Stimulated activated CD4-positive, alpha-beta T cell treated with anti-CD3 and anti-CD28 coated beads, Interleukin-4, amount 100 ng/mL, for 4 hours (primary cell): ENCODE data around the gene TTC24.
"Not testable (repeated sequence)": the region's sequence is repeated elsewhere in the genome, so short reads cannot be mapped to it uniquely, and the experiment has no call there.

Source experiments
- DNase-seq, 2 experiments: peaks; one replicate each; pipeline ENCODE4 v3.0.0-alpha.2; 2020

Gene TTC24

DNA sequence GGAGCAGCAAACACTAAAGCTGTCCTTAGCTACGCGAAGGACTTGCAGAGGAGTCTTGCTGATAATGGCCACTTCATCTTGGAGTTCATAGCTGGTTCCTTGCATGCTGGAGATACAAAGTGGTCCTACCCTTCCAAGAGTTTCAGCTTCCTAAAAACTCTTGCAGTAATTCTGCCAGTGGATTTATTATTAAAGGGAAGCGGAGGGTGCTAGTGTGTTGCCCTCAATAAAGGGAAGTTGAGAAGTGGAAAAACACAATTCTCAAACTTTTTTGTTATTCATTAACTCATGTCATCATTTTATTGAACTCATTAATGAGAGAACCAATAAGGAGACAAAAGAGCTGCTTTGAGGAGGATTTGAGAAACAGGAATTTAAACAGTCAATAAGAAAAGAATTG, 33.1 kb downstream of the TTC24 start:
- DNase-seq, result no peak

DNA sequence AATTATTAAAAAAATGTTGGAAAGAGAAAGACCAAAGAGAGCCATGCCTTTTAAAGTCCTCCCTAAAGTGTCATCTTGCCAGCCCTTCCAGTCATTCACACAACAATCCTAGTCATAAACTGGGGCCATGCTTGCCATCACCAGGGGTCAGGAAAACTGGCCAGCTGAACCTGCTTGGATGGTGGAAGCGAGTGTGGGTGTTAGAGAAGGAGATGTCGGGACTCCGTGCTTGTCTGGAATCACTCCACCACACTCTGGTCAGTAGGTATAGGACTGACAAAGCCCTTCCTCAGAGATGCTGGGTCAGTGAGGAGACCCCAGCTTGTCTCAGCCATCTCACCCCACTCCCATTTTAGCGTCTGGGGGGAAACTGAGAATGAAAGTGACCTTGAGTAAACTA, 36.4 kb downstream of the TTC24 start:
- DNase-seq, result no peak

DNA sequence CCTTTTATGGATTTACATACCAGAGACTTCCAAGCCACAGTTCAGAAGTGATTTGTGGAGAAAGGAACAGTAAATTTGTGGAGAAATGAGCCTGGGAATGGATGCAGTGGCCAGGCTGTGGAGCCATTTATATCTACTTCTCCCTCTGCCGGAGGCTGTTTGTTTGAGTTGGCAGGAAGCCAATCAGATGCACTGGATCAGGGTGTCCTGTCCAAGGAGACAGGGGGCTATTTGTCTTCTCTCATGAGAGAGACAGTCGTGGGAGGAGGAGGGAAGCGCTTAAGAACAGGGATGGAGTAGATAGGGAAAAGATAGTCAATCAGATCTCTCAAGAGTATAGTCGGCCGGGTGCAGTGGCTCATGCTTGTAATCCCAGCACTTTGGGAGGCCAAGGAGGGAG, 36.9 kb downstream of the TTC24 start:
- no peak for DNase-seq

DNA sequence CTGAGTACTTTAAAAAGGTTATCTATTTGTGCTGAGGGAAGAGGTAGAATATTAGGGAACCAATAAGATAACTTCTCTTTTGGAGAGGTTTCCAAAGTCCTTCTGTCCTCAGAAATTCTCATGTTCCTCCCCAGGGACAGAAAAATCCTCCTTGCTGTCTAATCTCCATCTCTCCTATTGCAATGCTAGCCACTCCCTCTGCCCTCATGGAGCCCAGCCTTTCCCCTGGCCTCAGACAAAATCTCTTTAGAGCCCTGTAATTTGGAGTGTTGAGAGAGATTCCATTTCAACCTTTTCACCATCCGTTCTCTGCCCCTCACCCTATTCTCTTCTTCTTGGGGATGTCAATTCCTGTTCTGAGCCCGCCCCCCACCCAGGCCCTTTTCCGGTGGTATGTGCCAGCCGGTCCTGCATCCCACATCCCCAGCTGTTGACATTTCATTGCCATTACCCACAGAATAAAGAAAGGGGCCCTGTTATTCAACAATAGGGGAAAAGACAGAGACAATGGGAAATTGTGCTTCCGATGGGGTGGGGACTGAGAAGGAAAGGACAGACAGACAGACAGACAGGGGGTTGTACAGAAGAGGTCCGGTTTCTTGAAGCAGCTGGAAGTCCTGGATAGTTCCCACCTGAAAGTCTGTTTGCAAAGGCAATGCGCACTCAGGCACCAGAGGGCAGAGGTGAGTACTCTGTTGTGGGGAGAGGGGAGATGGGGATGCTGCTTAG, 39.5 kb downstream of the TTC24 start, which contains the start of gene HAPLN2:
Gene HAPLN2, plus strand, starts transcription at position 563 of the 729 bp plus-strand sequence. CDS start 4,076 bp downstream, outside the sequence.
- no peak for DNase-seq

DNA sequence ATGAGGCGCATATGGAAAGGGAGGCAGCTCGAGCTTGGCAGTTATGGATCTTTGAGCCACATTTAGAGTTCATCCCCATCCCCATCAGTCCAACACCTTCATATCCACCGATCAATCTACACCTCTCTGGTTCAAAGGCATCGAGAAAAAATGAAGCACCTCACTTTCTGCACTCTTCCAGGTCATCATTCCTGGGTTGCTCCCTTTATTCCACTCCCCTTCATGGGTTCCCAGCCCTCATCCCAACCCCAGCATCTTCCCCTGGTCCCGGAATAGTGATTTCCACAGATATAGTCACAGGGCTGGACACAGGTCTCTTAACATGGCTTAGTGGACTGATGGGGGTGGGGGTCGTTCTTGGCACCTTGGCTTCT, 40.0 kb downstream of the TTC24 start:
- DNase-seq, result no peak

DNA sequence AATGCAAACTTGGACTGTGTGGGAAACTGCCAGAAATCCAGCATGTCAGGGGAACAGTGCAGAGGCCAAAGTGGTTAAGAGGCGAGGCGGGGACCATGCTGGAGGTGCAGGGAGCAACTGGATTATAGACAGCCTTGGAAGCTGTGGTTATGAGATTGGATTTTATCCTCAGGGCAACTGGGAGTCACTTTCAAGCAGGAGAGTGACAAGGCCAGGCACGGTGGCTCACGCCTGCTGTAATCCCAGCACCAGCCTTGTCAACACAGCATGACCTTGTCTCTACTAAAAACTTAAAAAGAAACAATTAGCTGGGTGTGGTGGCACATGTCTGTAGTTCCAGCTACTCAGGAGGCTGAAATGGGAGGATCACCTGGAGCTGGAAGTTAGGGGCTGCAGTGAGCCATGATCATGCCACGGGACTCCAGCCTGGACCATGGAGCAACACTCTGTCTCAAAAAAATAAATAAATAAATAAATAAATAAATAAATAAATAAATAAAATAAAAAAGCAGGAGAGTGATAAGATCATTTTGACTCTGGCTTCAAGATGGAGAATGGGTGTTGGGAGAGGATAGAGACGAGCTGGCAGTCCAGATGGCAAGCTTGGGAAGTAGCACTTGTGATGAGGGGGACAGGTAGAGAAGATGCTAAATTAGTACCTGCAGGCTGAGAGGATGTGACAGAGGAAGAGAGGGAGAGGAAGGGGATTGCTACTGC, 43.2 kb downstream of the TTC24 start:
- DNase-seq, result no peak

DNA sequence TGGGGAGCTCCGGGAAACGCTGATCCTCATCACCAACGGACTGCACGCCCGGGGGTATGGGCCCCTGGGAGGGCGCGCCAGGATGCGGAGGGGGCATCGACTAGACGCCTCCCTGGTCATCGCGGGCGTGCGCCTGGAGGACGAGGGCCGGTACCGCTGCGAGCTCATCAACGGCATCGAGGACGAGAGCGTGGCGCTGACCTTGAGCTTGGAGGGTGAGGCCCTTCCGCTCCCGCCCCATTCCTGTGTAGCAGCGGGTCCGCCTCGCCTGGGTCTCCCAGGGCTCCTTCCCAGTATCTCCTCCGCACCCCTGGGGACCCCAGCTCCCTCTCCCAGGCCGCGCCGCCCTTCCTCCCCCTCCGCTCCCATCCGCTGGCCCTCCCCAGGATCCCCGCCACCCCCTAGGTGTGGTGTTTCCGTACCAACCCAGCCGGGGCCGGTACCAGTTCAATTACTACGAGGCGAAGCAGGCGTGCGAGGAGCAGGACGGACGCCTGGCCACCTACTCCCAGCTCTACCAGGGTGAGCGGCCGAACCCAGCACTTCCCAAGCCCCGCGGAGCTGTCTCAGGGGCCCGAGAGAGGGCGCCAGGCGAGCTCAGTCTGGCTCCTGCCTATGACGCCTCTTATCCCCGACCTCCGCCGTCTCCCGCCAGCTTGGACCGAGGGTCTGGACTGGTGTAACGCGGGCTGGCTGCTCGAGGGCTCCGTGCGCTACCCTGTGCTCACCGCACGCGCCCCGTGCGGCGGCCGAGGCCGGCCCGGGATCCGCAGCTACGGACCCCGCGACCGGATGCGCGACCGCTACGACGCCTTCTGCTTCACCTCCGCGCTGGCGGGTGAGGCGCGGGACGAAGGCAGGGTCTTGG, 44.7 kb downstream of the TTC24 start:
- peak; percentile 15 to 47 for DNase-seq

DNA sequence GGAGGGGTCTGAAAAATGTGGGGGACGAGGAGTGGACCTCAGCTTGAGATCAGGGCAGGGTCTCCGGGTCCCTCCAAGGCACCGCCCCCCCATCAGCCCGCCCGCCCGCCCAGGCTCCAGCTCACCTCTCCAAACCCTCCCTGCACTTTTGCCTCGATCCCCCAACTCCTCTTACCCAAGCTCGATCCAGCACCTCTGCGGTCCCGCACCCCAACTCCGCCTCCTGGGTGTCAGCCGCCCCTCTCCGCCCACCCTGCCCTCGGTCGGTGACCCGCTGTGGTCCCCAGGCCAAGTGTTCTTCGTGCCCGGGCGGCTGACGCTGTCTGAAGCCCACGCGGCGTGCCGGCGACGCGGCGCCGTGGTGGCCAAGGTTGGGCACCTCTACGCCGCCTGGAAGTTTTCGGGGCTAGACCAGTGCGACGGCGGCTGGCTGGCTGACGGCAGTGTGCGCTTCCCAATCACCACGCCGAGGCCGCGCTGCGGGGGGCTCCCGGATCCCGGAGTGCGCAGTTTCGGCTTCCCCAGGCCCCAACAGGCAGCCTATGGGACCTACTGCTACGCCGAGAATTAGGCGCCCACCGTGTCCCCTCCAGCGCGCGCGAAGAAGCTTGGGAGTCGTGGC, 45.4 kb downstream of the TTC24 start:
- no peak for DNase-seq

DNA sequence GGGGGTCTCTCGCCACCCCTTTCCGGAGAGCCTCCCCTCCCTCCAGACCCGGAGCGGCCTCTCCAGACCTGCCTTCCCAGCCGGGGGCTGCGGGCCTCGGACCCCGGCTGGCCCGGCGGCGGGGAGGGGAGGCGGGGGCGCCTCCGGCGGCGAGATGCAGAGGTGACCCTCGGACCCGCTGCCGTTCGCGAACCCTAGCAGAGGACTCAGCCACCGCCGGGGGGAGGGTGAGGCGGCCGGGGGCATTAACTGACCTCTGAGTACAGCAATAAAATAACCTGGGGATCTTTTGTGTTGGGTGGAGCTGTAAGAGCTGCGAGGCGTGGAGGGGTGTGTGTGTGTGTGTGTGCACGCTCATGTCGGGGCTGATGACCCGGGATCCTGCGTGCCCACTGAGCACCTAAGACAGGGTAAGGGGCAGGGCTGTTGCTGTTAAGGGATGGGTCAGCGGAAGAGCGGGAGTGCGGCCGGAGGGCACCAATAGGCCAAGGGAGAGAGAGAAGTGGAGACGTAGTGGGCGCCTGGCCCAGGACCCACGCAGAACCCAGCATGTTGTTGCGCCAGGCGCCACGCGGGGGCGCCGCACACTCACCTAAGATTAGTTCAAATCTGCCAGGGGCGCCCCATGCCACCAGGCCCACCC, 46.0 kb downstream of the TTC24 start:
- DNase-seq, result peak; percentile 46 to 69

DNA sequence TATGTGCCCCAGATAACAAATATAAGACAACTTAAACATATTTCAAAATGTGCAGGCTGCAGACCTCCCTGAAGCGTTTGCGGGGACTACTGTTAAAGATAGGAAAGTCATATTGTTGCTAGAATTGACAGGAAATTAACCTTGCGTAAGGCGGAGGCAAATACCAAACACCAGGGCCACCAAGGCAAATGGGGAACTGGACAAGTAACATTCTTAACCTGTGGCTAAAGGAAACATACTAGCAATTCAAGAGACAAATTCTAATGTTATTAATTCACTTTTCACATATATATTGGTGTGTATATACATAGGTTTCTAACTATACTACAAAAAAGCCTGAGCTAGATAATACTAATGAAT, 46.5 kb downstream of the TTC24 start:
- DNase-seq, result no peak

DNA sequence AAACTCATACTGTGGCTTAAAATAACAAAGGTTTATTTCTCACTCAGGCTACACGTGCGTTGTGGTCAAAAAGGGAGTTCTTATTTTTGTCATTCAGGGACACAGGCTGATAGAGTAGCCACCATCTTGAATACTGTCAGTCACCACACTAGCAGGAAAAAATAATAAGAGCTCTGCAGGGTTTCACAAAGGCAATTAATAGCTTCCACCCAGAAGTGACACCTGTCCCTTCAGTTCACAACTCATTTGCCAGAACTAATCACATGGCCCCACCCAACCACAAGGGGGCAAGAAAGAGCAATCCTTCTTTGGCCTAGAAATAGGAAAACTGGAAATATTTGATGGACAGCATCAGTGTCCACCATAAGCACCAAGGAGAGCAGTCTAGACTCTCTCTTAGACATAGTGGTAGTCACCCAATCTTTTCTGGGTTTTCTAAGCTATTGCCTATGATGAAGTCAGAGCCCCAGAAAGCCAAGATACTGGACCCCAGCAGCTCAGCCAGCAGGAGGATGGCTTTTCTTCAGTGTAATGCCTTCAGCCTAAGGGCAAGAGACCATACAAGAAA, 47.9 kb downstream of the TTC24 start:
- peak in 1 of 2 experiments; percentile 16 for DNase-seq

DNA sequence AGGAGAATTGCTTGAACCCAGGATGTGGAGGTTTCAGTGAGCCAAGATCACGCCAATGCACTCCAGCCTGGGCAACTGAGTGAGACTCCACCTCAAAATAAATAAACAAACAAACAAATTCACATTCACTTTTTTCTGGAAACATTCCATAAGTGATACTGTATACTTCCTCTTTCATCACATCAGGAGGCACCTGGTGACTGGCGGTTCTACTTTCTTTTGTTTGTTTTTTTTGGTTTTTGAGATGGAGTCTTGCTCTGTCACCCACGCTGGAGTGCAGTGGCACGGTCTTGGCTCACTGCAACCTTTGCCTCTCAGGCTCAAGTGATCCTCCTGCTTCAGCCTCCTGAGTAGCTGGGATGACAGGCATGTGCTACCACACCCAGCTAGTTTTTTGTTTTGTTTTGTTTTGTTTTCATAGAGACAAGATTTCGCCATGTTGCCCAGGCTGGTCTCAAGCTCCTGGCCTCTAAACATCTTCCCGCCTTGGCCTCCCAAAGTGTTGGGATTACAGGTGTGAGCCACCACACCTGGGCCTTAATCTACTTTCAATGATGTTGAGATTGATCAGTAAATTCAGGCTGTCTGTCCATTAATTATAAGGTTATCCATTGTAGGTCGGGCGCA, 50.4 kb downstream of the TTC24 start:
- DNase-seq, result no peak

DNA sequence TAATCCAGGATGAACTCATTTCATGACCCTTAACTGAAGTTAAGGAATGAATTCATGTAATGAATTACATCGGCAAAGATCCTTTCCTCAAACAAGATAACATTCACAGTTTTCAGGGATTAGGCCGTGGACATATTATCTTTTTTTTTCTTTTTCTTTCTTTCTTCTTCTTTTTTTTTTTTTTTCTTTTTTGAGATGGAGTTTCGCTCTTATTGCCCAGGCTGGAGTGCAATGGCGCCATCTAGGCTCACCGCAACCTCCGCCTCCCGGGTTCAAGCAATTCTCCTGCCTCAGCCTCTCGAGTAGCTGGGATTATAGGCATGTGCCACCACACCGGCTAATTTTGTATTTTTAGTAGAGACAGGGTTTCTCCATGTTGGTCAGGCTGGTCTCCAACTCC, 51.6 kb downstream of the TTC24 start:
- DNase-seq, result not testable (repeated sequence)

DNA sequence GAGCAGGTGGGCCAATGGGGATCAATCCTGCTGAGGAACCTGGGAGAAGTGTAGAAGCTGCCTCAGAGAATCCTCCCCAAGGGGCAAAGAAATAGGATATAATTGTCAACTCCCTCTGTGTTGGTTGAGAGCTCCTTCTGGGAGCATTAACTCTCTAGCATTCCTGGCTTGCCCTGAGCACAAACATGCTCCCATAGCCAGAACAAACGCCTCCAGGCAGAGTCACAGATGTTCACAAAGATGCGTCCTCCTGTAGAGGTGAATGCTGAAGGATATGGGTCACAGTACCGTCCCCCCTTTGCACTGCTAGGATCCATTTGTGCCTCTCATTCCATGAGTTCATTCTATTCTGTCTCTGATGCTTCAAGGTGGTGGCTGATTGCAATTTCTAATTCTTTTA, 52.8 kb downstream of the TTC24 start:
- DNase-seq, result no peak
